Keratinocyte (primary cell): ENCODE measurements around the gene BICDL1. TPM values are rescaled to one million over a fixed set of nuclear protein-coding genes. Genes with fewer than 3 reads are reported as not detected.

Experiments used
- DNase-seq: peaks from one replicate; pipeline ENCODE4 v3.0.0-alpha.2; 2011; ENCODE audit warnings: low read depth, missing footprints, low spot score
- FAIRE-seq: peaks from 2 replicates; lab custom pipeline; 2011; peaks lifted over from hg19 to GRCh38; lab: Jason Lieb, UNC
- H2AFZ ChIP-seq: 2 replicates; pipeline ENCODE4 v1.6.0; 2012; ENCODE audit warnings: low read length, control low read depth, inconsistent platforms; ENCODE audit not compliant: control insufficient read depth
- H3K27ac ChIP-seq: 2 replicates; pipeline ENCODE4 v1.5.1; 2011; ENCODE audit warnings: low read length; ENCODE audit not compliant: control insufficient read depth, insufficient read depth
- H3K27me3 ChIP-seq: 3 replicates; pipeline ENCODE4 v1.6.0; 2011; ENCODE audit warnings: low read length; ENCODE audit not compliant: control insufficient read depth, insufficient read depth; ENCODE audit errors: extremely low read depth
- H3K36me3 ChIP-seq, 2 experiments: 2 replicates in 1 of 2; 3 replicates in 1 of 2; pipeline ENCODE4 v1.5.1; 2011; ENCODE audit warnings: low read length in 2 of 2, mild to moderate bottlenecking in 1 of 2; ENCODE audit not compliant: control insufficient read depth in 2 of 2, insufficient read depth in 2 of 2; ENCODE audit errors: extremely low read depth in 1 of 2
- H3K4me1 ChIP-seq: 3 replicates; pipeline ENCODE4 v1.5.1; 2011; ENCODE audit warnings: low read length; ENCODE audit not compliant: control insufficient read depth, insufficient read depth; ENCODE audit errors: extremely low read depth
- H3K4me2 ChIP-seq: 3 replicates; pipeline ENCODE4 v1.6.0; 2011; ENCODE audit warnings: low read depth, low read length; ENCODE audit not compliant: control insufficient read depth, insufficient read depth; ENCODE audit errors: extremely low read depth
- H3K4me3 ChIP-seq, 3 experiments: fragments of 200-600 bp in 1 of 3; sonication (generic) in 1 of 3; 2 replicates in 2 of 3; 3 replicates in 1 of 3; pipeline ENCODE4 v1.5.1; 2011 to 2016; ENCODE audit warnings: low read length in 3 of 3, mild to moderate bottlenecking in 3 of 3, control low read depth in 2 of 3, inconsistent platforms in 1 of 3, low read depth in 1 of 3, mixed read lengths in 1 of 3, mixed run types in 1 of 3, moderate library complexity in 1 of 3; ENCODE audit not compliant: control insufficient read depth in 2 of 3, insufficient read depth in 2 of 3; ENCODE audit errors: extremely low read depth in 1 of 3
- H3K79me2 ChIP-seq: 2 replicates; pipeline ENCODE4 v1.6.0; 2012; ENCODE audit warnings: low read length; ENCODE audit not compliant: control insufficient read depth, insufficient read depth
- H3K9ac ChIP-seq: 3 replicates; pipeline ENCODE4 v1.6.0; 2011; ENCODE audit warnings: low read length; ENCODE audit not compliant: control insufficient read depth, insufficient read depth; ENCODE audit errors: extremely low read depth
- H3K9me1 ChIP-seq: 3 replicates; pipeline ENCODE4 v1.6.0; 2011; ENCODE audit warnings: low read length; ENCODE audit not compliant: control insufficient read depth, insufficient read depth; ENCODE audit errors: extremely low read depth
- H3K9me3 ChIP-seq: 2 replicates; pipeline ENCODE4 v1.5.1; 2012; ENCODE audit warnings: low read depth, low read length; ENCODE audit not compliant: control insufficient read depth
- H4K20me1 ChIP-seq: 3 replicates; pipeline ENCODE4 v1.6.0; 2011; ENCODE audit warnings: low read length; ENCODE audit not compliant: control insufficient read depth, insufficient read depth; ENCODE audit errors: extremely low read depth
- CTCF ChIP-seq, 3 experiments: IDR thresholded peaks in 1 of 3; conservative IDR thresholded peaks in 1 of 3; optimal IDR thresholded peaks in 1 of 3; 2 replicates in 2 of 3; 3 replicates in 1 of 3; pipeline versions ENCODE3 to v1.5.1; 2011; ENCODE audit warnings: low read length in 3 of 3, mild to moderate bottlenecking in 3 of 3, moderate library complexity in 2 of 3, control low read depth in 1 of 3, inconsistent platforms in 1 of 3; ENCODE audit not compliant: insufficient read depth in 2 of 3; ENCODE audit errors: extremely low read depth in 1 of 3
- EZH2 ChIP-seq: IDR thresholded peaks from one replicate; pipeline ENCODE4 v1.6.1; 2012; ENCODE audit warnings: inconsistent platforms, mild to moderate bottlenecking, low read length, moderate library complexity
- dilution Hi-C: fragments of 300-500 bp; cut with MboI; formaldehyde crosslinking; loops from one replicate; pipeline ENCODE4 v1.7.0; 2020; ENCODE audit warnings: low sequenced_read_pairs; ENCODE audit not compliant: extremely low pct_ligation_motif_present
- polyA plus RNA-seq, 5 experiments: library from polyadenylated mRNA; depleted of rRNA in 3 of 5; stranded (reverse) in 3 of 5; stranded (forward) in 1 of 5; unstranded in 1 of 5; fragments of >200 nt; gene quantifications; 1 replicate in 1 of 5; 2 replicates in 3 of 5; 3 replicates in 1 of 5; pipeline versions ENCODE4 v1.2.1 to v1.2.3, GENCODE V29; 2011 to 2012; ENCODE audit warnings: missing spikeins in 2 of 5, low read depth in 1 of 5, low replicate concordance in 1 of 5

The BICDL1 gene
- polyA plus RNA-seq, 1 donor (not counting 4 experiments of a cell fraction or from before 2014, with no cell fraction given): 6.4 TPM

GRCh38 chr12:120047072-120047471 is 58.0 kb downstream of the BICDL1 start:
- no peak overlapping the region for H3K27ac ChIP-seq
- no peaks in the 10 kb centered on the region for H4K20me1 ChIP-seq
- no peak overlapping the region for H3K4me3 ChIP-seq
- peaks cover 15% of the 10 kb centered on the region for H3K4me1 ChIP-seq
- no peaks in the 10 kb centered on the region for H3K9me3 ChIP-seq
- no peaks in the 10 kb centered on the region for H3K36me3 ChIP-seq
- H3K27me3 ChIP-seq: no peaks in the 10 kb centered on the region
- no peaks in the 10 kb centered on the region for H3K79me2 ChIP-seq
- no peak overlapping the region for H3K4me2 ChIP-seq
- no peak overlapping the region for H3K9ac ChIP-seq
- FAIRE-seq (no peak), DNase-seq (no peak)
- H3K9me1 ChIP-seq: no peaks in the 10 kb centered on the region
- no peak overlapping the region for H2AFZ ChIP-seq
- dilution Hi-C loops: no loop called here
- TF ChIP-seq CTCF (optimal IDR thresholded peaks at IDR 0.05 in 1 of 3, IDR thresholded peaks at IDR 0.05 in 1 of 3, conservative IDR thresholded peaks at IDR 0.05 in 1 of 3; ENCODE audit: extremely low read depth in 1 of 3, insufficient read depth in 2 of 3, low read length in 3 of 3) (no peak), EZH2 (no peak)

DNA sequence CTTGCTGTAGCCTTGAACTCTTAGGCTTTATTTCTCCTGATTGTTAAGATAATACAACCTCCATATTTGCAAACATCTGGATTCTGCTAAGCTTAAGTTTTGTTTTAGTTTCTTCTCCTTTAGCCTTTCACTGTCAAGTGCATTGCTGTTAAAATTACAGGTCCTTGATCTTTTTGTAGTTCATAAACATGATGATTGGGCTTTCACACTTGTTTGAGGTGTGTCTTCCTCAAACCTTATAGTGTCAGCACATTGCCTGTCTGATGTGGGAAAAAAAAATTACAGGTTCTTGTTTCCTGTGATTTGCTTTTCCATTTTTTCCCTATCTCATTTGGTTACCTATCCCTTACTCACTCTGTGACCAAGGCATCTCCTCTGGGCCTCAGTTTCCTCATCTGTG is 59.2 kb downstream of the BICDL1 start:
- Histone ChIP-seq H3K27me3 (no peaks in the 10 kb centered on the region), H3K4me3 (no peak overlapping the region), H3K27ac (no peak overlapping the region), H3K9me3 (no peaks in the 10 kb centered on the region), H2AFZ (no peak overlapping the region), H3K9ac (no peak overlapping the region), H4K20me1 (no peaks in the 10 kb centered on the region), H3K9me1 (no peaks in the 10 kb centered on the region), H3K79me2 (no peaks in the 10 kb centered on the region), H3K4me1 (peaks cover 5% of the 10 kb centered on the region), H3K36me3 (no peaks in the 10 kb centered on the region), H3K4me2 (no peak overlapping the region)
- FAIRE-seq: no peak
- TF ChIP-seq CTCF (optimal IDR thresholded peaks at IDR 0.05 in 1 of 3, IDR thresholded peaks at IDR 0.05 in 1 of 3, conservative IDR thresholded peaks at IDR 0.05 in 1 of 3; ENCODE audit: extremely low read depth in 1 of 3, insufficient read depth in 2 of 3, low read length in 3 of 3) (no peak), EZH2 (no peak)
- dilution Hi-C loops: no loop called here
- DNase-seq: no peak
